C4-2B (cell line): ENCODE results near the gene TUG1.

Experiments
- H3K27ac ChIP-seq: fragments of 450-650 bp; 2 replicates; pipeline ENCODE4 v1.5.1; 2017
- ZFX ChIP-seq: fragments of 450-650 bp; IDR thresholded peaks from 2 replicates; pipeline ENCODE4 v1.6.1; 2017
- TF ChIP-seq, protein P1 (sequence below): fragments of 450-650 bp; conservative IDR thresholded peaks from 2 replicates; pipeline ENCODE4 v1.5.1; 2017; ENCODE audit warnings: mild to moderate bottlenecking

The TUG1 gene

DNA sequence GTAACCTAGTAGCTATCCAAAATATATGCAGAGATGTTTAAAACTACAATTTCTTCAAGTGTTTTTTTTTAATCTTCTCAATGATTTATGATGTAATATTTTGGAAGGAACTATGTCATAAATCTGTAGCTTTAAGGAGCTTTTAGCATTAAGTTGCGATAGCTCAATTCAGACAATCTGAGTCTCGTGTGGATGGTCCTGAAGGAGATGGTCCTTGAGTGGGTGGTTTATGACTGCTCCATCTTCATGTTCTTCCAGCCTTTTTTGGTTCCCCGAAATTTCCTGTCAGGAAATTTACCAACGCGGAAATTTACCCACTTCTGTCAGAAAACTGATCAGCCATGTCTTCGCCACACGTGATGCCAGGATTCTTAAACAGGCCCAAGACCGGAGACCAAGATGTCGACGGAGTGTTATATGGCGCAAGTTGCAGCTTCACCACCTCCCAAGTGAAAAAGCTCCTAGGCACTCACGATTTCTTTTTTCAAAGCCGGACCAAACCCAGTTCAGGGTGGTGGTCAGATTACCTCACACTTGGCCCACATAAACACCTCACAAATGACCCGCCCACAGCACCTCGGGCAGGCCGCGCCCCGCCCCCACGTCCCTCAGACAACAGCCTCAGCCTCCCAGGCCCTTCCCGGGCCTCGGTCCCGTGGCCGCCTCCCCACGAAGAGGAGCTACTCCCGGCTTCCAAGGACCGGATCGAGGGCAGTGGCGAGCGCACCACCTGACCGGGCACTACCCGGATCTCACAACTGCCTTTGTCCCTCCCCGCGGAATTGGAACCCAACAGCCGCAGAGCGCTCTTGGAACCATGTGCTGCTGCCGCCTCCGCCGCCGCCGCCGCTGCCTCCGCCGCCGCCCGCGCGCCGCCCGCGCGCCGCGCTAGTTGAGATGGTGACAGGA is 796 bp upstream of the TUG1 start, which contains the start of gene MORC2:
Gene MORC2, minus strand, starts transcription at position 760 of the 909 bp plus-strand sequence. CDS start 885 bp downstream, outside the sequence.
- TF ChIP-seq, protein P1, sequence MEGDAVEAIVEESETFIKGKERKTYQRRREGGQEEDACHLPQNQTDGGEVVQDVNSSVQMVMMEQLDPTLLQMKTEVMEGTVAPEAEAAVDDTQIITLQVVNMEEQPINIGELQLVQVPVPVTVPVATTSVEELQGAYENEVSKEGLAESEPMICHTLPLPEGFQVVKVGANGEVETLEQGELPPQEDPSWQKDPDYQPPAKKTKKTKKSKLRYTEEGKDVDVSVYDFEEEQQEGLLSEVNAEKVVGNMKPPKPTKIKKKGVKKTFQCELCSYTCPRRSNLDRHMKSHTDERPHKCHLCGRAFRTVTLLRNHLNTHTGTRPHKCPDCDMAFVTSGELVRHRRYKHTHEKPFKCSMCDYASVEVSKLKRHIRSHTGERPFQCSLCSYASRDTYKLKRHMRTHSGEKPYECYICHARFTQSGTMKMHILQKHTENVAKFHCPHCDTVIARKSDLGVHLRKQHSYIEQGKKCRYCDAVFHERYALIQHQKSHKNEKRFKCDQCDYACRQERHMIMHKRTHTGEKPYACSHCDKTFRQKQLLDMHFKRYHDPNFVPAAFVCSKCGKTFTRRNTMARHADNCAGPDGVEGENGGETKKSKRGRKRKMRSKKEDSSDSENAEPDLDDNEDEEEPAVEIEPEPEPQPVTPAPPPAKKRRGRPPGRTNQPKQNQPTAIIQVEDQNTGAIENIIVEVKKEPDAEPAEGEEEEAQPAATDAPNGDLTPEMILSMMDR = no peak
- peak; percentile 48 for TF ChIP-seq ZFX
- peak within 1 kb of the TSS; percentile 91 for H3K27ac ChIP-seq

DNA sequence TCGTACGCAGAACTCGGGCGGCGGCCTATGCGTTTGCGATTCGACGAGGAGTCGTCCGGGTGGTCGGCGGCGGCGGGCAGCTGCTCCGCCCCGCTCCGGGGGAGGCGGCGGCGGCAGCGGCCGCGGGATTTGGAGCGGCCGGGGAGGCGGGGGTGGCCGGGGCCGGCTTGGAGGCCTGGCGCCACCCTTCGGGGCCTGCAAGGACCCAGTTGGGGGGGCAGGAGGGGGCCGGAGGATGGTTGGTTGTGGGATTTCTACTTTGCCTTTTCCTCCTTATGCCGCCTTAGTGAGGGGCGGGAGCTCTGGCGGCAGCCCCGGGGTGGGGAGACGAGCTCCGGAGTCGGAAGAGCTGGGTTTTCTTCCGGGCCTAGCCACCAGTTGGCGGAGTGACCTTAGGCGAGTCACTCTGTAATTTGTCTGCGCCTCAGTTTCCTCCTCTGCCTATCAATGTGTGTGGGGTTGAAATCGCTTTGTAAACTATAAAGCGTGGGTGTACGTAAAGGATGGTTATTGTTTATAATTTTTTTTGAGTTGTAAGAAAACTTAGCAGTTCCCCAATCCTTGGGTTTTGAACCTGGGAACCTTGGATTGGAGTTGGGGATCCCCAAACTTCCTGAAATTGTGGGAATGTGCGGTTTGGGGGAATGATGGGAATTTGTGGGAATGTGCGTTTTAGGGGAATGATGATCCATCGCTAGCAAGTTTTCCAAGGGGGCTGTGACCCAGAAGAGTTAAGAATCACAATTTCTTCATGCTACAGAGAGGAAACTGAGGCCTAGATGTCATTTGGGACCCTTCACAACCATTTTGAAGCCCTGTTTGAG is 679 bp downstream of the TUG1 start:
- TF ChIP-seq, protein P1 = peak; percentile 18
- peak; percentile 95 for TF ChIP-seq ZFX
- H3K27ac ChIP-seq = peak overlapping the region; percentile 91

DNA sequence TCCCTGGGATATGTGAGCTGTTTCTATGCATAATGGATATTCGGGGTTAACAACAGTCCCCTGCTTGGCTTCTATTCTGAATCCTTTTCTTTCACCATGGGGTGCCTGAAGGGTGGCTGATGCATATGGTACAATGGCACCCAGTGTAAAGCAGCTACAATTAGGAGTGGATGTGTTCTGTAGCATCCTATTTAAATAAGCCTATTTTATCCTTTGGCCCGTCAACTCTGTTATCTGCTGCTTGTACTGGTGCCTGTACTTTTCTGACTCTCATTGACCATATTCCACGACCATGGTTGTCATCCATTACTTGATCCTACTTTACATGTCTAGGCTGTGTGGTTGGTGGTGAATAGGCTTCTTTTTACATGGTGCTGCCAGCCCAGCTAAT is 1.3 kb downstream of the TUG1 start:
- TF ChIP-seq ZFX = no peak
- TF ChIP-seq, protein P1 = no peak

DNA sequence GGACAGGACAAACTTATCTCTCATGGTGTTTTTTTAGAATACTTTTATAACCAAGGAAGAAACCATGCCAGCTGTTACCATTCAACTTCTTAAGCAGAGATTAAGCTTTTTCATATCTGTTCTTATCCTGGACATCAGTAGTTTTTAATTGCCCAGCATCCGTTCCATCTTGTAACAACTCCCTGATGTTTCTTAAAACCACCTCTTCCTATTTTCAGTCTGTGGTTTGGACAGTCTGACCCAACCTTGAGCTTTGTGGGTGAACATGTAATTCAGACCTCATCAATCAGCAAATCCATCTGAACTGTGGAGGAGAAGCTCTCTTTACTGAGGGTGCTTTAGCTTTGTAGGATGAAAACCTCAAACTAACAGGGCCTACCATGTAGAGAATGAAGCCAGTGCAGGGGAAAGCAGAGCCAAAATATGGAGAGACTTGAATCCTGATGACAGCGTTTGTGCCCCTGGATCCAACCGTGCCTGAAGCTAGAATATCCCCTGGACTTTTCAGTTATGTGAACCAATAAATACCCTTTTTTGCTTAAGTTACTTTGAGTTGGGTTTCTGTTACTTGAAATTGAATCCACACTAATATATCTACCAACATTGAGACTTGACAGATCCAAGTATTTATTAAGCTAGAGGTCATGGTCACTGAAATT is 9.4 kb downstream of the TUG1 start:
- TF ChIP-seq, protein P1 = no peak
- TF ChIP-seq ZFX = no peak
- no peak overlapping the region for H3K27ac ChIP-seq

More for the DNA sequence above, 1.3 kb downstream of the TUG1 start:
- H3K27ac ChIP-seq = peak overlapping the region; percentile 91; the same call in 1 of the 2 replicates

DNA sequence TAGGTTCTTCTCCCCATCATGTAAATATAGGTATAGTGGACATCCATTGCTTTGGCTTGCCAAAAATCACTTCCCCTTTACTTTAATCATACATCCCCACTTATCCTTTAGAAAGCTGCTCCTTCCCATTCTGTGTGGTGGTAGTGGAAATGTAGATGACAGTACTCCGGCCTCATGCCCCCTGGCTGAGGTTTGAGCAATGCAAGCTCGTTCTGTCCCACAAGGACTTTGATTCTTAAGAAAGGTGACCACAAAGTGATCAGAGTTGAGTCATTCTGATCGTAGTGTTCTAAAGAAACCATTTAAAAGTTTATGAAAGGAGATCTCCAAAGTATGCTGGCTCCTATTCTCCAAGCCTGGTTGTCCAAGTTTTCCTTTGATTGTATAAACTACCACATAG is 10.9 kb downstream of the TUG1 start:
- TF ChIP-seq, protein P1 = no peak
- no peak for TF ChIP-seq ZFX

DNA sequence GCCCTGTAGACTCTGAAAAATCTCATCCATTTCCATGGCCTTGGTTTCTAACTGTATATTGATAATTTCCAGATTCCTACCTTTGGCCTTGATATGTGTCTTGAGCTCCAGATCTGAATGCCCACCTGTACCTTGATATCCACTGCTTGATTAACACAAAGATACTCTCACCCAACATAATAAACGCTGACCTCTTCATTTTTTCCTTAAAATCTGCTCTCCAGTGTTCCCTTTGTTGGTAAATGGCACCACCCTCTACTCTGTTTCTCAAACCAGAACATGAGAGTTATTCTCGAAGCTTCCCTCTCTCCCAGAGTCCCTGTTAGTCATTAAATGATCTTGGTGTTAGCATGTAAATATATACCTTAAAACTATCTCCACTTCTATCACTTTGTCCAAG is 13.4 kb downstream of the TUG1 start:
- TF ChIP-seq ZFX = no peak
- TF ChIP-seq, protein P1 = no peak
- H3K27ac ChIP-seq = no peak overlapping the region

More for the DNA sequence above, 10.9 kb downstream of the TUG1 start:
- H3K27ac ChIP-seq = no peak overlapping the region
